ENCODE measurements around the gene WDR77. TPM values are rescaled to one million over a fixed set of nuclear protein-coding genes. Genes with fewer than 3 reads are reported as not detected.

Gene WDR77
- total and polyA plus RNA-seq, 2 experiments from 2014 or later = 37.3 to 55.3 TPM

- Histone ChIP-seq H3K36me3 (replicated peaks; ENCODE audit: insufficient read depth, low read depth) (no peaks in the 10 kb centered on the region), H3K27me3 (no peaks in the 10 kb centered on the region), H3K9me2 (replicated peaks; ENCODE audit: insufficient read depth) (no peaks in the 10 kb centered on the region), H3K4me1 (ENCODE audit: insufficient read depth) (peaks cover 4% of the 10 kb centered on the region), H3K79me2 (no peaks in the 10 kb centered on the region), H3K4me2 (no peak overlapping the region), H4K20me1 (ENCODE audit: insufficient read depth, poor library complexity, severe bottlenecking) (no peaks in the 10 kb centered on the region), H3K9me3 (ENCODE audit: low read depth) (no peaks in the 10 kb centered on the region), H3K4me3 (no peak overlapping the region), H3K27ac (no peak overlapping the region), H2AFZ (no peak overlapping the region)
- 95% methylated on average over 7 of the region's 7 CpGs for WGBS (ENCODE audit: low lambda C conversion rate, missing lambda C conversion rate)
- TF ChIP-seq EZH2phosphoT487 (IDR thresholded peaks at IDR 0.05; ENCODE audit: low read depth, severe bottlenecking, unreplicated experiment) (no peak), EZH2 (IDR thresholded peaks at IDR 0.05; ENCODE audit: borderline replicate concordance) (no peak)
- TF ChIP-seq, protein P1, sequence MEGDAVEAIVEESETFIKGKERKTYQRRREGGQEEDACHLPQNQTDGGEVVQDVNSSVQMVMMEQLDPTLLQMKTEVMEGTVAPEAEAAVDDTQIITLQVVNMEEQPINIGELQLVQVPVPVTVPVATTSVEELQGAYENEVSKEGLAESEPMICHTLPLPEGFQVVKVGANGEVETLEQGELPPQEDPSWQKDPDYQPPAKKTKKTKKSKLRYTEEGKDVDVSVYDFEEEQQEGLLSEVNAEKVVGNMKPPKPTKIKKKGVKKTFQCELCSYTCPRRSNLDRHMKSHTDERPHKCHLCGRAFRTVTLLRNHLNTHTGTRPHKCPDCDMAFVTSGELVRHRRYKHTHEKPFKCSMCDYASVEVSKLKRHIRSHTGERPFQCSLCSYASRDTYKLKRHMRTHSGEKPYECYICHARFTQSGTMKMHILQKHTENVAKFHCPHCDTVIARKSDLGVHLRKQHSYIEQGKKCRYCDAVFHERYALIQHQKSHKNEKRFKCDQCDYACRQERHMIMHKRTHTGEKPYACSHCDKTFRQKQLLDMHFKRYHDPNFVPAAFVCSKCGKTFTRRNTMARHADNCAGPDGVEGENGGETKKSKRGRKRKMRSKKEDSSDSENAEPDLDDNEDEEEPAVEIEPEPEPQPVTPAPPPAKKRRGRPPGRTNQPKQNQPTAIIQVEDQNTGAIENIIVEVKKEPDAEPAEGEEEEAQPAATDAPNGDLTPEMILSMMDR (IDR thresholded peaks at IDR 0.05; ENCODE audit: poor library complexity) = no peak
- DNase-seq (ENCODE audit: low spot score) = no peak
Observed at GRCh38 chr1:111486431-111486830, 37.4 kb upstream of the WDR77 start.

GRCh38 chr1:111484391-111485026, 35.5 kb upstream of the WDR77 start:
- no peak for DNase-seq (ENCODE audit: low spot score)
- no peak overlapping the region for H3K4me3 ChIP-seq
- no peak overlapping the region for H2AFZ ChIP-seq
- H3K79me2 ChIP-seq = no peaks in the 10 kb centered on the region
- no peaks in the 10 kb centered on the region for H3K27me3 ChIP-seq
- H4K20me1 ChIP-seq (ENCODE audit: insufficient read depth, poor library complexity, severe bottlenecking) = no peaks in the 10 kb centered on the region
- no peak overlapping the region for H3K27ac ChIP-seq
- no peaks in the 10 kb centered on the region for H3K36me3 ChIP-seq (replicated peaks; ENCODE audit: insufficient read depth, low read depth)
- H3K4me1 ChIP-seq (ENCODE audit: insufficient read depth) = peaks cover 4% of the 10 kb centered on the region
- H3K9me2 ChIP-seq (replicated peaks; ENCODE audit: insufficient read depth) = no peaks in the 10 kb centered on the region
- TF ChIP-seq, protein P1 (IDR thresholded peaks at IDR 0.05; ENCODE audit: poor library complexity) = no peak
- TF ChIP-seq EZH2 (IDR thresholded peaks at IDR 0.05; ENCODE audit: borderline replicate concordance) = no peak
- no peak for TF ChIP-seq EZH2phosphoT487 (IDR thresholded peaks at IDR 0.05; ENCODE audit: low read depth, severe bottlenecking, unreplicated experiment)
- H3K4me2 ChIP-seq = no peak overlapping the region
- no peaks in the 10 kb centered on the region for H3K9me3 ChIP-seq (ENCODE audit: low read depth)

DNA sequence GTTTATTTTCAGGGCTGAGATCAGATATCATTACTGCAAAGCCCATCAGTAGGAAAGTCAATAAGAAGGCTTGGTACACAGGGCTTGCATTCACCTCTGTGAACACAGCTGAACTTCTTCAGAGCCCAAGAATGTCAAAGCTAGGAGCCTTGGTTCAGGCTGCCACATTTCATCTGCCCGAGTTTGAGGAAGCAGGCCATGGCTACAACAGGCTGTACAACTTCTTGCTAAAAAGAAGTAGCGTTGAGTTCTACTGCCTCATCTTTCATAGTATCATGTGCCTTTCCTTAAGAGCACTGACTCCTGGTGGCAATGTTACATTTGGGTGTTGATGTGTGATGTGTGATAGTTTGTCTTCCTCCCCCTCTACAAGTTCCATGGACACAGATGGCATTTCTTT, 34.8 kb upstream of the WDR77 start:
- Histone ChIP-seq H3K4me3 (no peak overlapping the region), H3K4me1 (ENCODE audit: insufficient read depth) (peaks cover 4% of the 10 kb centered on the region), H3K9me2 (replicated peaks; ENCODE audit: insufficient read depth) (no peaks in the 10 kb centered on the region), H3K79me2 (no peaks in the 10 kb centered on the region), H3K27me3 (no peaks in the 10 kb centered on the region), H2AFZ (no peak overlapping the region), H3K9me3 (ENCODE audit: low read depth) (no peaks in the 10 kb centered on the region), H4K20me1 (ENCODE audit: insufficient read depth, poor library complexity, severe bottlenecking) (no peaks in the 10 kb centered on the region), H3K4me2 (no peak overlapping the region), H3K36me3 (replicated peaks; ENCODE audit: insufficient read depth, low read depth) (no peaks in the 10 kb centered on the region), H3K27ac (no peak overlapping the region)
- WGBS (ENCODE audit: low lambda C conversion rate, missing lambda C conversion rate) = 82% methylated on average over 2 of the region's 2 CpGs
- DNase-seq (ENCODE audit: low spot score) = no peak
- TF ChIP-seq EZH2 (IDR thresholded peaks at IDR 0.05; ENCODE audit: borderline replicate concordance) (no peak), EZH2phosphoT487 (IDR thresholded peaks at IDR 0.05; ENCODE audit: low read depth, severe bottlenecking, unreplicated experiment) (no peak)
- TF ChIP-seq, protein P1 (IDR thresholded peaks at IDR 0.05; ENCODE audit: poor library complexity) = no peak
